Lower leg skin (tissue), 3 donors: ENCODE data around the gene CRMP1.

Experiments used
- POLR2A ChIP-seq, 2 donors: fragments of 450-650 bp; IDR thresholded peaks; one replicate each; pipeline ENCODE4 v1.6.1; 2016 to 2017; ENCODE audit warnings: antibody characterized with exemption in 2 of 2, mild to moderate bottlenecking in 1 of 2, moderate library complexity in 1 of 2
- TF ChIP-seq, protein P1 (sequence below), 3 donors: fragments of 450-650 bp; IDR thresholded peaks; one replicate each; pipeline ENCODE4 v1.5.1; 2016; ENCODE audit warnings: antibody characterized with exemption in 3 of 3, mild to moderate bottlenecking in 3 of 3, moderate library complexity in 2 of 3

DNA sequence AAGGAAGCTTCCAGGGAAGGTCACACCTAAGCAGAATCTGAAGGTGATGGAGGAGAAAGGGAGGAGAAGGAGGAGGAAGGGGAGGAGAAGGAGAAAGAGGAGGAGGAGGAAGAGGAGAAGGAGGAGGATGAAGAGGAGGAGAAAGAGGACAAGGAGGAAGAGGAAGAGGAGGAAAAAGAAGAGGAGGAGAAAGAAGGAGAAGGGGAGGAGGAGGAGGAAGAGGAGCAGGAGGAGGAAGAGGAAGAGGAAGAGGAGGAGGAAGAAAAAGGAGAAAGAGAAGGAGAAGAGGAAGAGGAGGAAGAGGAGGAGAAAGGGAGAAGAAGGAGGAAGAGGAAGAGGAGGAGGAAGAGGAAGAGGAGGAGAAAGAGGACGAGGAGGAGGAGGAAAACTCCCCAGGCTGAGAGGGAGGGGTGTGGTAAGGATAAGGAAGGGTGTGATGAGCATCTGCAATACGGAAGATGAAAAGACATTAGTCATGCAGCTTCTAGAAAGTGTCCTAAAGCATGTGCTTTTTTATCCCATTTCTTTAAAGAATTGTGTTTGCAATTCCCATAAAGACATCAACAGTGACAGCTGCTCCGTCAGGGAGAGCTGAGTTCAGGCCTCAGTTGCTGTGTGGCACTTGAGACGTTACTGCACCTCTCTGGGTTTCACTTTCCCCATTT is 41.1 kb downstream of the CRMP1 start:
- TF ChIP-seq, protein P1, sequence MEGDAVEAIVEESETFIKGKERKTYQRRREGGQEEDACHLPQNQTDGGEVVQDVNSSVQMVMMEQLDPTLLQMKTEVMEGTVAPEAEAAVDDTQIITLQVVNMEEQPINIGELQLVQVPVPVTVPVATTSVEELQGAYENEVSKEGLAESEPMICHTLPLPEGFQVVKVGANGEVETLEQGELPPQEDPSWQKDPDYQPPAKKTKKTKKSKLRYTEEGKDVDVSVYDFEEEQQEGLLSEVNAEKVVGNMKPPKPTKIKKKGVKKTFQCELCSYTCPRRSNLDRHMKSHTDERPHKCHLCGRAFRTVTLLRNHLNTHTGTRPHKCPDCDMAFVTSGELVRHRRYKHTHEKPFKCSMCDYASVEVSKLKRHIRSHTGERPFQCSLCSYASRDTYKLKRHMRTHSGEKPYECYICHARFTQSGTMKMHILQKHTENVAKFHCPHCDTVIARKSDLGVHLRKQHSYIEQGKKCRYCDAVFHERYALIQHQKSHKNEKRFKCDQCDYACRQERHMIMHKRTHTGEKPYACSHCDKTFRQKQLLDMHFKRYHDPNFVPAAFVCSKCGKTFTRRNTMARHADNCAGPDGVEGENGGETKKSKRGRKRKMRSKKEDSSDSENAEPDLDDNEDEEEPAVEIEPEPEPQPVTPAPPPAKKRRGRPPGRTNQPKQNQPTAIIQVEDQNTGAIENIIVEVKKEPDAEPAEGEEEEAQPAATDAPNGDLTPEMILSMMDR (IDR thresholded peaks at IDR 0.05) = no peak
- TF ChIP-seq POLR2A (IDR thresholded peaks at IDR 0.05) = no peak
